GM19193 (cell line): ENCODE measurements around the gene FGF21.

Experiments
- POLR2A ChIP-seq: IDR thresholded peaks from 4 replicates; pipeline ENCODE4 v1.6.1; 2011; ENCODE audit not compliant: insufficient read depth, insufficient read length; ENCODE audit errors: extremely low read depth

FGF21 gene

GRCh38 chr19:48720613-48721296 is 34.6 kb upstream of the FGF21 start:
- TF ChIP-seq POLR2A, result peak; percentile 49

GRCh38 chr19:48722196-48722708 is 33.1 kb upstream of the FGF21 start:
- no peak for TF ChIP-seq POLR2A

- TF ChIP-seq POLR2A, result no peak
These were observed 30.2 kb upstream of the FGF21 start for GRCh38 chr19:48724796-48725753.

GRCh38 chr19:48726556-48726955 is 28.8 kb upstream of the FGF21 start:
- TF ChIP-seq POLR2A, result no peak

DNA sequence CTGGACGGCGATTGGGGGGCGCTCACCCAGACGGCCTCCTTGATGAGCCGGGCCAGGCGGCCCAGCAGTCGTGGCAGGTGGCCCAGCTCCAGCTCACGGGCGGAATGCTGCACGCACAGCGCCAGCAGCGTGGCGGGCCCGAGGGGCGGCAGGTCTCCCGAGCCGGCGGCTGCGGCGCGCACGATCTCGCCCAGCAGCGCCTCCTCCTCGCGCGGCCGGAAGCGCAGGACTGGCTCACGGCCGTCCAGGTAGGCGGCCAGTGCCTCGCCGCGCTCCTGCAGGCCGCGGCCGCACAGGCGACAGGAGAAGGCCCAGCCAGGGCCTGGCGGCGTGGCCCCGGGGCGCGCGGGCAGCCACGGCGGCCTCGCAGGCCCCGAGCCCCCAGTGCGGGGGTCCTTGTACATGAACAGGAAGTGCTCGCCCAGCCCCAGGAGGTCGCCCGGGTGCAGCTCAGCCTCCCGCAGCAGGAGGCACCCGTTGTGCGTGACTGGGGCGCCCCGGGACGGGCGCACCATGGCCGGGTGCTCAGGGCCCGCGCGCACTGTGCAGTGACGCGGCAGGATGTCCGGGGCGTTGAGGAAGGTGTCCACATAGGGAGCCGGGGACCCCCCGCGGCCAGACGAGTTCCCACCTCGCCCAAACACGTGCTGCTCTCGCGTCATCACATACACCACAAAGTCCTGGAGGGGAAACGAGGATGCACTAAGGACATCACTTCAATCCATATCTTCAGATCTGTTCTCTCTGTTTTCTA is 26.2 kb upstream of the FGF21 start:
- no peak for TF ChIP-seq POLR2A

GRCh38 chr19:48731452-48731851 is 23.9 kb upstream of the FGF21 start:
- TF ChIP-seq POLR2A, result no peak

DNA sequence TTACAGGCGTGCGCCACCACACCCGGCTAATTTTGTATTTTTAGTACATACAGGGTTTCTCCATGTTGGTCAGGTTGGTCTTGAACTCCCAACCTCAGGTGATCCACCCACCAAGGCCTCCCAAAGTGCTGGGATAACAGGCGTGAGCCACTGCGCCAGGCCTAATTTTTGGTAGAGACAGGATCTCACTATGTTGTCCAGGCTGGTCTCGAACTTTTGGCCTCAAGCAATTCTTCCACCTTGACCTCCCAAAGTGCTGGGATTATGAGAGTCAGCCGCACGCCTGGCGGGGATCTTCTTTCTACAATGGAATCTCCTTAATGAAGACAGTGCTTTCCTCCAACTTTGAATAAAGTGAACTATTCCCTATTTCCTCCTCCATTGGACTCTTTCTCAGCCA is 20.7 kb upstream of the FGF21 start:
- no peak for TF ChIP-seq POLR2A

GRCh38 chr19:48735031-48735615 is 20.2 kb upstream of the FGF21 start:
- no peak for TF ChIP-seq POLR2A

- no peak for TF ChIP-seq POLR2A
These were observed 17.8 kb upstream of the FGF21 start for GRCh38 chr19:48737360-48737998.

GRCh38 chr19:48738557-48739403 is 16.5 kb upstream of the FGF21 start:
- TF ChIP-seq POLR2A, result no peak

GRCh38 chr19:48739404-48740163 is 15.7 kb upstream of the FGF21 start:
- no peak for TF ChIP-seq POLR2A

GRCh38 chr19:48740164-48740972 is 15.0 kb upstream of the FGF21 start, which contains the start of gene RASIP1:
TSS of gene RASIP1 (minus strand) at chr19:48740610. CDS start at chr19:48740282, 328 bp downstream.
- no peak for TF ChIP-seq POLR2A
